ENCODE results near the gene NR2F6. TPM values are rescaled to one million over a fixed set of nuclear protein-coding genes. Genes with fewer than 3 reads are reported as not detected.
"Not testable (repeated sequence)": the region's sequence is repeated elsewhere in the genome, so short reads cannot be mapped to it uniquely, and the experiment has no call there.

NR2F6 gene
- total RNA-seq, 1 experiment from 2014 or later: 64.8 TPM

- Histone ChIP-seq H3K4me3 (no peak overlapping the region), H3K9me3 (replicated peaks) (no peaks in the 10 kb centered on the region), H3K27me3 (replicated peaks) (no peaks in the 10 kb centered on the region), H3K4me1 (replicated peaks) (no peaks in the 10 kb centered on the region), H3K36me3 (peaks cover 71% of the 10 kb centered on the region), H3K27ac (no peak overlapping the region)
- no peak for DNase-seq (ENCODE audit: low read depth in 1 of 2, low spot score in 2 of 2)
Measured at GRCh38 chr19:17275441-17276175, 29.9 kb upstream of the NR2F6 start.

- H3K4me3 ChIP-seq; H3K27me3 ChIP-seq (replicated peaks); DNase-seq (ENCODE audit: low read depth in 1 of 2, low spot score in 2 of 2); H3K4me1 ChIP-seq (replicated peaks); H3K9me3 ChIP-seq (replicated peaks); H3K27ac ChIP-seq: not testable (repeated sequence)
- peaks cover 78% of the 10 kb centered on the region for H3K36me3 ChIP-seq
Measured at GRCh38 chr19:17274892-17275291, 29.2 kb upstream of the NR2F6 start.

GRCh38 chr19:17268754-17269153 is 23.0 kb upstream of the NR2F6 start:
- Histone ChIP-seq H3K9me3 (replicated peaks) (no peaks in the 10 kb centered on the region), H3K36me3 (peaks cover 47% of the 10 kb centered on the region), H3K27ac (no peak overlapping the region), H3K4me1 (replicated peaks) (peaks cover 5% of the 10 kb centered on the region), H3K4me3 (no peak overlapping the region), H3K27me3 (replicated peaks) (no peaks in the 10 kb centered on the region)
- DNase-seq (ENCODE audit: low read depth in 1 of 2, low spot score in 2 of 2): no peak

GRCh38 chr19:17266975-17267788 is 21.5 kb upstream of the NR2F6 start, which contains the start of gene BABAM1:
BABAM1 (plus strand) TSS chr19:17267443; CDS start chr19:17268807, 1,364 bp downstream.
- H3K27ac ChIP-seq: peak within 1 kb of the TSS; percentile 37
- H3K4me3 ChIP-seq: peak within 1 kb of the TSS; percentile 66
- no peaks in the 10 kb centered on the region for H3K9me3 ChIP-seq (replicated peaks)
- DNase-seq (ENCODE audit: low read depth in 1 of 2, low spot score in 2 of 2): peak; percentile 98 to 99
- peaks cover 5% of the 10 kb centered on the region for H3K4me1 ChIP-seq (replicated peaks)
- no peaks in the 10 kb centered on the region for H3K27me3 ChIP-seq (replicated peaks)
- H3K36me3 ChIP-seq: peaks cover 33% of the 10 kb centered on the region

GRCh38 chr19:17266589-17266974 is 20.9 kb upstream of the NR2F6 start:
- no peaks in the 10 kb centered on the region for H3K27me3 ChIP-seq (replicated peaks)
- DNase-seq (ENCODE audit: low read depth in 1 of 2, low spot score in 2 of 2): no peak
- H3K9me3 ChIP-seq (replicated peaks): no peaks in the 10 kb centered on the region
- peaks cover 5% of the 10 kb centered on the region for H3K4me1 ChIP-seq (replicated peaks)
- peaks cover 27% of the 10 kb centered on the region for H3K36me3 ChIP-seq
- no peak overlapping the region for H3K27ac ChIP-seq
- no peak overlapping the region for H3K4me3 ChIP-seq

- no peak overlapping the region for H3K27ac ChIP-seq
- no peak for DNase-seq (ENCODE audit: low read depth in 1 of 2, low spot score in 2 of 2)
- H3K9me3 ChIP-seq (replicated peaks): no peaks in the 10 kb centered on the region
- H3K4me3 ChIP-seq: no peak overlapping the region
- H3K4me1 ChIP-seq (replicated peaks): peaks cover 5% of the 10 kb centered on the region
- no peaks in the 10 kb centered on the region for H3K27me3 ChIP-seq (replicated peaks)
- H3K36me3 ChIP-seq: peaks cover 22% of the 10 kb centered on the region
Measured at GRCh38 chr19:17266026-17266425, 20.3 kb upstream of the NR2F6 start.

GRCh38 chr19:17264641-17264979 is 18.9 kb upstream of the NR2F6 start, which contains the start of gene USHBP1:
USHBP1 (minus strand) TSS chr19:17264745; CDS start chr19:17264299, 446 bp downstream.
- no peaks in the 10 kb centered on the region for H3K9me3 ChIP-seq (replicated peaks)
- H3K27ac ChIP-seq: no peak within 1 kb of the TSS
- no peak for DNase-seq (ENCODE audit: low read depth in 1 of 2, low spot score in 2 of 2)
- H3K4me1 ChIP-seq (replicated peaks): peaks cover 5% of the 10 kb centered on the region
- H3K27me3 ChIP-seq (replicated peaks): no peaks in the 10 kb centered on the region
- peaks cover 13% of the 10 kb centered on the region for H3K36me3 ChIP-seq
- H3K4me3 ChIP-seq: no peak within 1 kb of the TSS

GRCh38 chr19:17263712-17264640 is 18.3 kb upstream of the NR2F6 start:
- Histone ChIP-seq H3K9me3 (replicated peaks) (no peaks in the 10 kb centered on the region), H3K4me3 (no peak overlapping the region), H3K4me1 (replicated peaks) (peaks cover 5% of the 10 kb centered on the region), H3K27ac (no peak overlapping the region), H3K27me3 (replicated peaks) (no peaks in the 10 kb centered on the region), H3K36me3 (peaks cover 6% of the 10 kb centered on the region)
- no peak for DNase-seq (ENCODE audit: low read depth in 1 of 2, low spot score in 2 of 2)

- H3K27ac ChIP-seq: no peak overlapping the region
- no peaks in the 10 kb centered on the region for H3K9me3 ChIP-seq (replicated peaks)
- no peaks in the 10 kb centered on the region for H3K4me1 ChIP-seq (replicated peaks)
- H3K36me3 ChIP-seq: no peaks in the 10 kb centered on the region
- no peak for DNase-seq (ENCODE audit: low read depth in 1 of 2, low spot score in 2 of 2)
- no peak overlapping the region for H3K4me3 ChIP-seq
- H3K27me3 ChIP-seq (replicated peaks): no peaks in the 10 kb centered on the region
Measured at GRCh38 chr19:17262557-17262956, 16.8 kb upstream of the NR2F6 start.

GRCh38 chr19:17260842-17261325 is 15.2 kb upstream of the NR2F6 start:
- Histone ChIP-seq H3K27ac (no peak overlapping the region), H3K4me3 (no peak overlapping the region), H3K4me1 (replicated peaks) (no peaks in the 10 kb centered on the region), H3K36me3 (no peaks in the 10 kb centered on the region), H3K27me3 (replicated peaks) (no peaks in the 10 kb centered on the region), H3K9me3 (replicated peaks) (no peaks in the 10 kb centered on the region)
- DNase-seq (ENCODE audit: low read depth in 1 of 2, low spot score in 2 of 2): peak; percentile 64 to 83

- Histone ChIP-seq H3K9me3 (replicated peaks) (no peaks in the 10 kb centered on the region), H3K27me3 (replicated peaks) (no peaks in the 10 kb centered on the region), H3K36me3 (no peaks in the 10 kb centered on the region), H3K4me3 (no peak overlapping the region), H3K27ac (no peak overlapping the region), H3K4me1 (replicated peaks) (no peaks in the 10 kb centered on the region)
- no peak for DNase-seq (ENCODE audit: low read depth in 1 of 2, low spot score in 2 of 2)
Measured at GRCh38 chr19:17259934-17260333, 14.2 kb upstream of the NR2F6 start.

- Histone ChIP-seq H3K36me3 (no peaks in the 10 kb centered on the region), H3K4me1 (replicated peaks) (no peaks in the 10 kb centered on the region), H3K9me3 (replicated peaks) (no peaks in the 10 kb centered on the region), H3K4me3 (no peak overlapping the region), H3K27ac (no peak overlapping the region), H3K27me3 (replicated peaks) (no peaks in the 10 kb centered on the region)
- no peak for DNase-seq (ENCODE audit: low read depth in 1 of 2, low spot score in 2 of 2)
Measured at GRCh38 chr19:17259118-17259780, 13.5 kb upstream of the NR2F6 start.

GRCh38 chr19:17256130-17256529 is 10.4 kb upstream of the NR2F6 start:
- Histone ChIP-seq H3K27me3 (replicated peaks) (no peaks in the 10 kb centered on the region), H3K36me3 (no peaks in the 10 kb centered on the region), H3K4me3 (no peak overlapping the region), H3K9me3 (replicated peaks) (no peaks in the 10 kb centered on the region), H3K4me1 (replicated peaks) (no peaks in the 10 kb centered on the region), H3K27ac (no peak overlapping the region)
- DNase-seq (ENCODE audit: low read depth in 1 of 2, low spot score in 2 of 2): no peak

All from SJSA1 (cell line).